Endothelial cell of hepatic sinusoid (primary cell): ENCODE measurements around the gene ADAMTSL4.
"Not testable (repeated sequence)": the region's sequence is repeated elsewhere in the genome, so short reads cannot be mapped to it uniquely, and the experiment has no call there.

Experiments
- in situ Hi-C: cut with HindIII; loops from 2 replicates; pipeline ENCODE4 v1.10.0; 2017; ENCODE audit warnings: low sequenced_read_pairs

The ADAMTSL4 gene

DNA sequence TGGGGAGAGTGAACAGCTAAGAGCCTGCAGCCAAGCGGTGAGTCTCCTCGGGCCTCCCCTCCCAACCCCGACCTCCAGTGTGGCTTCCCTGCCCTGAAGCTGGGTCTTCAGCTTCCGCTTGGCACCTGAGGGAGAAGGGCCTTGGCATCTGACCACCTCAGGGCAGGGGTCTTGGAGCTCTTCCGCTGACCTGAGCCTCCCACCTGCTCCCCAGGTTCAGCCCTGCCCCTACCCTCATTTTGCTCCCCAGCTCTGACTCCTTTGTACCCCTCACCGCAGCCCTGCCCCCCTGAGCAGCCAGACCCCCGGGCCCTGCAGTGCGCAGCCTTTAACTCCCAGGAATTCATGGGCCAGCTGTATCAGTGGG is 4.9 kb downstream of the ADAMTSL4 start:
- in situ Hi-C loops: no loop called here

DNA sequence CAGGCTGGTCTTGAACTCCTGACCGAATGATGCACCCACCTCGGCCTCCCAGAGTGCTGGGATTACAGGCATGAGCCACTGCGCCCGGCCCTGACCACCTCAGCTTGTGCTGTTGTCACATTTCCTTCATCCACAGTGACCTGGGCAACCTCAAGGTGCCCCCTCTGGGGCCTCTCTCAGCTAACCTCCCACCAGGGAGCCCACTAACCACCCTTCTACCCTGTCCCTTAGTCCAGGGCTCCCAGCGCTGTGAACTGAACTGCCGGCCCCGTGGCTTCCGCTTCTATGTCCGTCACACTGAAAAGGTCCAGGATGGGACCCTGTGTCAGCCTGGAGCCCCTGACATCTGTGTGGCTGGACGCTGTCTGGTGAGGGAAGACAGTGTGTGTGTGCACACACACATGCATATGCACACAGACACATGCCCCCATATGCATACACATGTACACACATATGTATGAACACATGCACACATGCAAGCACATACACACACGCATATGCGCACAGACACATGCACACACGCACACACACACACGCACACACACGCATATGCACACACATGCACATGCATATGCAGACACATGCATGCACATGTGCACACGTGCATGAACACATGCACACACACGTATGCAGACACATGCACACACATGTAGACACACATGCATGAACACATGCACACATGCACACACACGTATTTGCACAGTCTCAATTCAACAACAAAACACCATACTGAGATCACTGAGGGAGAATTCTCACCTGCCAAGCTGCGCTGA is 6.2 kb downstream of the ADAMTSL4 start:
- in situ Hi-C loops: no loop called here

DNA sequence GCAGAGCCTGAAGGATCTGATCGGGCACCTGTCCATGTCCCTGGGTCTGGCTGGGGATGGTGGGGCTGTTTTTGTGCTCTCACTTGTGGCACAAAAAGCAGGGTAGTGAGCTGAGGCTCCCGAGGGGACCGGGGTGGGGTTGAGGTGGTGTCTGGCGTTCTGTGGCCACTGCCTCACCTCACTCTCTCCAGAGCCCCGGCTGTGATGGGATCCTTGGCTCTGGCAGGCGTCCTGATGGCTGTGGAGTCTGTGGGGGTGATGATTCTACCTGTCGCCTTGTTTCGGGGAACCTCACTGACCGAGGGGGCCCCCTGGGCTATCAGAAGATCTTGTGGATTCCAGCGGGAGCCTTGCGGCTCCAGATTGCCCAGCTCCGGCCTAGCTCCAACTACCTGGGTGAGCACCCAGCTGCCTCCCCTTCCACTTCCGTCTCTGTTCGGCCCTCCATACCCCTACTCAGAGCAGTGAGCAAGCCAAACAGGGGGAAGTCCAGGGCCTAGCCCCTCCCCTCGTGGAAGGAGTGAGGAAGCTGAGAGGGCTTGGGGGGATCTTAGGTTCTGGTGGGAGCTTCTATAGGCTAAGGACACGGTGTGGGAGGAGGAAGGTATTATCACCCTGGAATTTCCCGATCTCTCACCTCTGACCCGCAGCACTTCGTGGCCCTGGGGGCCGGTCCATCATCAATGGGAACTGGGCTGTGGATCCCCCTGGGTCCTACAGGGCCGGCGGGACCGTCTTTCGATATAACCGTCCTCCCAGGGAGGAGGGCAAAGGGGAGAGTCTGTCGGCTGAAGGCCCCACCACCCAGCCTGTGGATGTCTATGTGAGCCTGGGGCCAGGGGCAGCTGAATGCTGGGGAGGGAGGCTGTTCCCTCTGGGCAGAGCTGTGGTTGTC is 7.0 kb downstream of the ADAMTSL4 start:
- in situ Hi-C loops: no loop called here

DNA sequence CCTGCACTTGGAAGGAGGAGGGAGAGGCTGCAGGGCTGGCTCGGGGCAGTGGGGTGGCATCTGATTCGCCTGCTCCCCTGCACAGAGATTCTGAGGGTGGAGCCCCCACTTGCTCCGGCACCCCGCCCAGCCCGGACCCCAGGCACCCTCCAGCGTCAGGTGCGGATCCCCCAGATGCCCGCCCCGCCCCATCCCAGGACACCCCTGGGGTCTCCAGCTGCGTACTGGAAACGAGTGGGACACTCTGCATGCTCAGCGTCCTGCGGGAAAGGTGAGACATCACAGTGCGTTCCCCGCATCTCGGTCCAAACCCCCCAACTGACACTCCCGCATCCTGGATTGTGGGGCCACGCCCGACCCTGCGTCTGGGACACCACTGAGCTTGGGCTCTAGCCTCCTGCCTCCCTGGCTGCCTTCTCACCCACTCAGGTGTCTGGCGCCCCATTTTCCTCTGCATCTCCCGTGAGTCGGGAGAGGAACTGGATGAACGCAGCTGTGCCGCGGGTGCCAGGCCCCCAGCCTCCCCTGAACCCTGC is 7.9 kb downstream of the ADAMTSL4 start:
- in situ Hi-C loops: no loop called here

DNA sequence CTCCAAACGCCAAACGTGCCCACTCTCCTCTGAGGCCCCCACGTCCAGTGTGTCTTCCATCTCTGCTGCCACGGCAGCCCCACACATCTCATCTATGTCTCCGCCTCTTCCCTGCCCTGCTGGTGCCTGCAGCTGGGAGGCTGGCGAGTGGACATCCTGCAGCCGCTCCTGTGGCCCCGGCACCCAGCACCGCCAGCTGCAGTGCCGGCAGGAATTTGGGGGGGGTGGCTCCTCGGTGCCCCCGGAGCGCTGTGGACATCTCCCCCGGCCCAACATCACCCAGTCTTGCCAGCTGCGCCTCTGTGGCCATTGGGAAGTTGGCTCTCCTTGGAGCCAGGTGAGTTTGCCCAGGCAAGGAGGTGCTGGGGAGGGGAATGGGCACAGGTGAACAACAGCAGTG is 8.6 kb downstream of the ADAMTSL4 start:
- in situ Hi-C loops: no loop called here

DNA sequence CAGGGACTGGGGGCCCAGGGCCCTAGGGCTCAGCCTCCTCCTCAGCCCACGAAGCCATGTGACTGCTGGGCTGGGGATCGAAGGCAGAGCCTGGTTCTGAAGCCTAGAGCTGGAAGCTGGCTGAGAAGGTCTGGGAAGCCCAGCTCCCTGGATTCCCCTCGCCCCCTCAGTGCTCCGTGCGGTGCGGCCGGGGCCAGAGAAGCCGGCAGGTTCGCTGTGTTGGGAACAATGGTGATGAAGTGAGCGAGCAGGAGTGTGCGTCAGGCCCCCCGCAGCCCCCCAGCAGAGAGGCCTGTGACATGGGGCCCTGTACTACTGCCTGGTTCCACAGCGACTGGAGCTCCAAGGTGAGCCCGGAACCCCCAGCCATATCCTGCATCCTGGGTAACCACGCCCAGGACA is 9.1 kb downstream of the ADAMTSL4 start:
- in situ Hi-C loops: no loop called here

DNA sequence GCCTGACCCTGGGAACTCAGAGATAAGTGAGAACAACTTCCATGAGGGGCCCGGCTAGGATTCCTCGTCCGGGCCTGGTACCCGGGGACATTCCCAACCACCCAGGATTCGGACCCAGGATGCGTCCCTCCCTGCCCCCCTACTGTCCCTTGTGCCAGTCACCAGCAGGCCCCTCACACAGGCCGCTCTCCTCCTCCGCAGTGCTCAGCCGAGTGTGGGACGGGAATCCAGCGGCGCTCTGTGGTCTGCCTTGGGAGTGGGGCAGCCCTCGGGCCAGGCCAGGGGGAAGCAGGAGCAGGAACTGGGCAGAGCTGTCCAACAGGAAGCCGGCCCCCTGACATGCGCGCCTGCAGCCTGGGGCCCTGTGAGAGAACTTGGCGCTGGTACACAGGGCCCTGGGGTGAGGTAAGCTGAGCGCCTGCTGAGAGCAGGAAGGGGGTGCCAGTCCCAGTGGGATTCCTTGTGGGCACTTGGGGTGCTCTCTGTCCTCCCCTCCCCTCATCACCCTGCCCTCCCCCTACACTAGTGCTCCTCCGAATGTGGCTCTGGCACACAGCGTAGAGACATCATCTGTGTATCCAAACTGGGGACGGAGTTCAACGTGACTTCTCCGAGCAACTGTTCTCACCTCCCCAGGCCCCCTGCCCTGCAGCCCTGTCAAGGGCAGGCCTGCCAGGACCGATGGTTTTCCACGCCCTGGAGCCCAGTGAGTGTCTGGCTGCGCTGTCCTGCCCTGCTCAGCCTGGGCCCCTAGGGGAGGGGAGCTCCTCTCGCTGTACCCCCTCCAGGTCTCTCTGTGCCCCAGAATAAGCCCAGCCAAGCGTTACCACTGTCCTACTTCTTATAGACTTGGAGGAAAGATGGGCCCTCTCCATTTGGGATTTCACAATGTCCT is 9.8 kb downstream of the ADAMTSL4 start:
- in situ Hi-C loops: no loop called here

DNA sequence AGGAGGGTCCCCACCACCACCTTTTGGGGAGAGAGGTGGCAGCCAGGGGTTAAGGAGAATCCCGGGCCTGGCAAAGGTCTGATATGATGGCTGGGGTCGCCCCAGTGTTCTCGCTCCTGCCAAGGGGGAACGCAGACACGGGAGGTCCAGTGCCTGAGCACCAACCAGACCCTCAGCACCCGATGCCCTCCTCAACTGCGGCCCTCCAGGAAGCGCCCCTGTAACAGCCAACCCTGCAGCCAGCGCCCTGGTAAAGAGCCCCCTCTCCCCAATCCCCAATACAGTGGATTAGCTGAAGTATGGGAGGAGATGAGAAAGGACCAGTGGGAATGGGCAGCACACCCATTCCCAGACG is 10.4 kb downstream of the ADAMTSL4 start:
- in situ Hi-C loops: no loop called here

DNA sequence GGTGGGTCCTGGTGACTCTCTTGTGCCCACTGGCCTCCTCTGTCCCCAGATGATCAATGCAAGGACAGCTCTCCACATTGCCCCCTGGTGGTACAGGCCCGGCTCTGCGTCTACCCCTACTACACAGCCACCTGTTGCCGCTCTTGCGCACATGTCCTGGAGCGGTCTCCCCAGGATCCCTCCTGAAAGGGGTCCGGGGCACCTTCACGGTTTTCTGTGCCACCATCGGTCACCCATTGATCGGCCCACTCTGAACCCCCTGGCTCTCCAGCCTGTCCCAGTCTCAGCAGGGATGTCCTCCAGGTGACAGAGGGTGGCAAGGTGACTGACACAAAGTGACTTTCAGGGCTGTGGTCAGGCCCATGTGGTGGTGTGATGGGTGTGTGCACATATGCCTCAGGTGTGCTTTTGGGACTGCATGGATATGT is 10.8 kb downstream of the ADAMTSL4 start:
- in situ Hi-C loops: no loop called here

DNA sequence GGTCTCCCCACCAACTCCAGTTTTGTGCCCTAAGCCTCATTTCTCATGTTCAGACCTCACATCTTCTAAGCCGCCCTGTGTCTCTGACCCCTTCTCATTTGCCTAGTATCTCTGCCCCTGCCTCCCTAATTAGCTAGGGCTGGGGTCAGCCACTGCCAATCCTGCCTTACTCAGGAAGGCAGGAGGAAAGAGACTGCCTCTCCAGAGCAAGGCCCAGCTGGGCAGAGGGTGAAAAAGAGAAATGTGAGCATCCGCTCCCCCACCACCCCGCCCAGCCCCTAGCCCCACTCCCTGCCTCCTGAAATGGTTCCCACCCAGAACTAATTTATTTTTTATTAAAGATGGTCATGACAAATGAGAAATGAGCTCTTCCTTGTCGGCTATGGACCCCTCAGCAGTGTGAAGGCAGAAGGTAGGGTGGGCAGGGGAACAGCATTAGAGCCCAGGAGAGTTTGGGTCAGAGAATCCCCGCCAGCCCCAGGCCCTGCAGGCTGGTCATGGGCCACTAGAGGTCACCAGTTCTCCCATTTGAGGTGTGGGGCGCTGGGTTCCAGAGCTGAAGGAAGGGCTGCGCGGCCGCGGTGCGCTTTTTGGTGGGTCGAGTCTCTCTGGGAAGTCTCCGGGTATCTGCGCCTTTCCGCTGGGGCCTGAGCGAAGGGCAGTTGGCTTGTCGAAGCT is 11.5 kb downstream of the ADAMTSL4 start:
- in situ Hi-C loops: no loop called here

DNA sequence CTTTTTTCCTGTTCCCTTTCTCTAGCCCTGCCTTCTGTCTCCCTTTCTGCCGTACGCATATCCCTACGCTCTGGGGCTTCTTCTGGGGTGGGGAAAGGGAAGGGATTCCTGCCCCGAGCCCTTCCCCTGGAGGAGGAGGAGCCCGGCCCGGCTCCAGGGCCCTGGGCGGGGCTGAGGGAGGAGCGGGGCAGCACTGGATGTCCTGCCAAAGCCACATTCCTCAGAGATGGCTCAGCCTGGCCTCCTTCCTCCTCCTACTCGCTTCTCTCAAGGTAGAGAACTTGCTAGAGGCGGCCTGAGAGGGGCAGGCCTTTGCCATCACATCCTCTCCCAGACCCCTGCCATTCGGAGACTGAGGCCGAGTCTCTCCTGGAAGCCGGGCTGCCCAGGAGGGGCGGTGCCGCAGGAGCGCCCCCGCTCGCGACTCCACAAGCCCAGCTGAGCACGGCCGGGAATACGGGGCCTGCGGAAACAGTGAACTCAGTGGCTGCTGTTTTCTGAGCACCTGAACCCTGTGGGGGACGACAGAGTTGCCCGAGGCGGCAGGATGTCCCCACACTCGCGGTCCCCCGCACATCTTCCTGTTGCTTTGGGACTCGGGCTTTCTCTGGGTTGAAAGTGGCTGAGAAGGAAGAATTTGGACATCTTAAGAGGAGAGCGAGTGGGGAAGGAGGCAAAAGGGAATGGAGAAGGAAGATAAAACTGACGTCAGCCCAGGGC is 12.2 kb downstream of the ADAMTSL4 start:
- in situ Hi-C loops: no loop called here

DNA sequence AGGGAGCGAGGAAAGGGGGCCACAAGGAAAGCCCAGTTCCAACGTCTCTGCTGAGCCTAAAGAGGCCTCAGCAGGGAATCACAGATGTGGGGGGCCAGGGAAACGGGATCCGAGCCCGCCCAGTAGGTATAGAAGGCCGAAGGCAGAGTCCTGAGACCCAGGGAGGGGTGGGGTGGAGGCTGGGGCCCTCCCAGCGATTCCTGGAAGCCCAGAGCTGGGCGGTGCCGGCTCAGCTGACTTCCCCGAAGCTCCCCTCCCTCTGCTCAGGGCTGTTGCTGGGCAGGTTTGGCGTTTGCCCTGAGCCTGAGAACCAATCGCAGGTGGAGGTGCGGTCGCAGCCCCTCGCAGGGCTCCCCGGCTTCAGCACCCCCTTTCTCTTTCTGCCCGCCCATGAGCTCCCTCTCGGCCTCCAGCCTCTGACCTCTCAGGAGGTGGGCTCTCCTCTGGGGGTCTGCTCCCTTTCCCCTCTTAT is 12.8 kb downstream of the ADAMTSL4 start:
- in situ Hi-C loops: no loop called here

DNA sequence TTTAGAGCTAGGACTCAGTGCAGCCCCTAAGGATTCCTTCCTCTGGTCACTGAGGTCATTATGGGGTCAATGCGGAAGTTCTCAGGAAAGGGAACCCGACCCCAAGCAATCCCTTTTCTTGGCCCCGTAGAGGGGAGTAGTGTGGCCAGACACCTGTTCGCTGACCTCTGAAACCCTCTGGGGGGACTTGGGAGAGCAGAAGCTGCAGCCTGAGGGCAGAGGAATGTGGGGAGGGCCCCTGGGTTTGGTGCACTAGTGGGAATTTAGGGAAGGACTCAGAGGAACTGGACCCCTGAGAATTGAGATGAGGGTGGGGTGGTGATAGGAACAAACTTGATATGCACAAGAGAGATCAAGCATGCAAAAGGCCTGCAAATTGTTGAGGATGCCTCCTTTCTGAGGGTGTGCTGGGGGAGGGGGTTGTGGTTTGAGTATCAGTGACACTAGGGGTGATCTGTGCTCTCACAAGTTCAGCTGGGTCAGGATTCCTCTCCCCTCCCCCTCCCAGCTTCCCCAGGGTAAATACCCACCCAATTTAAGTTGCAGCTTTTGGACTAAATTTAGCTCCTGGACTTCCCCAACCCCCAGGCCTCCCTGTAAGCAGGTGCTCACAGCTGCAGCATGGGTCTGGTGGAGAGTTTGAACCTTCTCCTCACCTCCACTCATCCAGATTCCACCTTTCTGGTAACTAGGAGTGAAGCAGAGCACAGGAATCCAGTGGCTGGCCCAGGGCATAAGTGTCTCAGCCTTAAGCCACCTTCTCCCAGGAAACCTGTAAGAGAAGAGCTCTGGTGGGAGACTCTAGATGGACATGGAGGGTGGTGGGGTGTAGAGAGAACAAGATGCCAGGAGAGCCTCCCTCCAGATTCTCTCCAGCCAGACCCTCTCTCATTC is 13.5 kb downstream of the ADAMTSL4 start:
- in situ Hi-C loops: no loop called here

DNA sequence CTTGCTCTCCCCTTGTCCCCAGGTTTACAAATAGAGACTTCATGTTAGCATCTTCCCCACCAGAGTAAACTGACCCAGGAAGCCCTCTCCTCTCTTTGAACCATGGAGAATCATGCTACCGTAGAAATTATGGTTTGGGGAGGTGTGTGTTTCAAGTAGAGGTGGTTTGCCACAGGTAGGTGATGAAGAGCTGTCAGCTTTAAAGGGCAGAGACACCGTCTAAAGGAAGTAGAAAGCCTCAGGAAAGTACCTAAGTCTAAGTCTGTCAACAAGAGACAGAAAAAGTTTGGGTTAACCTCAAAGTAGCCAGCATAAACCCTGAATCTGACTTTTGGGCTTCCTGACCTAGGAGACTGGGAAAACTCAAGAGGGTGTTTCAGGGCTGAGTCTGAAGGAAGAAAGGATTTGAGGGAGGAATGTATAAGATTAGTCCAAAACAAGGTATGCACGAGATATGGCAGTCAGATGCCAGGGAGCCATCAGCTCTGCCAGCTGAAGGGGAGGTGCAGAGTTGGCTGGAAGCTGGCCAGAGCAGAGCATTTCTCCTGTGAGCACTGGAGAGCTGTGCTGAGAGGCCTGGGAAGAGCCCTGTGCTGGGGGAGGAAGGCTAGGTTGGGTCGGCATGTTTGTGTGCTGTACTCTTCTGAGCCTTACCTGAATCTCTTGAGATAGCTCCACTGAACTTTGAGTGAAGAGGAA is 14.3 kb downstream of the ADAMTSL4 start:
- in situ Hi-C loops: no loop called here

DNA sequence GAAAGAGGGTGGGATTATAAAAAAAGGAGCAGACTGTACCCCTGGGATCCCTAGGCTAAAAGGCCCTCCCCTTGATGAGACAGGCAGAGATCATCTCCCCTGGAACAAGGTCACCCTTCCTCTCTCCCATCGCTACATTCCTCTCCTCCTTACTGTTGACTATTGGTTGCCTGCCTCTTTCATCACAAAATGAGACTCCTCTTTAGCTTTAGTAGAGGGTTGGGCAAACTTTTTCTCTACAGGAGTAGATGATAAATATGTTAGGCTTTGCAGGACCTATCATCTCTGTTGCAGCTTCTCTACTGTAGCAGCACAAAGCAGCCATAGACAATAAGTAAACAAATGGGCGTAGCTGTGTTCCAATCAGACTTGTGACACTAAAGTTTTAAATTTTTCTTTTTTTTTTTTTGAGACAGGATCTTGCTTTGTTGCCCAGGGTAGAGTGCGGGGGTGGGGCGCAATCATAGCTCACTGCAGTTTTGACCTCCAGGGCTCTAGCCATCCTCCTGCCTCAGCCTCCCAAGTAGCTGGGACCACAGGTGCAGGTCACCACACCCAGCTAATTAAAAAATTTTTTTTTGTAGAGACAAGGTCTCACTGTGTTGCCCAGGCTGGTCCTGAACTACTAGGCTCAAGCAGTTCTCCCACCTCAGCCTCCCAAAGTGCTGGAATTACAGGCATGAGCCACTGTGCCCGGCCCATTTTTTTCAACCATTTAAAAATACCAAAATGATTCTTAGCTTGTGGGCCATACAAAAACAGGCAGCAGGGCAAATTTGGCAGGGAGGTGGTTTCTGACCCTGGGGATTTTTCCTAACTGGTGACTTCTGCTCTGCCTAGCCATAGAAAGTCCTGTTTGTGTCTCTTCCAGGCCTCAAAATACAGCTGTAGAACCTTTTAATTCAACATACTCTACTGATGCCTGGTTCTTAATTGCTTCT is 15.1 kb downstream of the ADAMTSL4 start:
- in situ Hi-C loops: no loop called here

DNA sequence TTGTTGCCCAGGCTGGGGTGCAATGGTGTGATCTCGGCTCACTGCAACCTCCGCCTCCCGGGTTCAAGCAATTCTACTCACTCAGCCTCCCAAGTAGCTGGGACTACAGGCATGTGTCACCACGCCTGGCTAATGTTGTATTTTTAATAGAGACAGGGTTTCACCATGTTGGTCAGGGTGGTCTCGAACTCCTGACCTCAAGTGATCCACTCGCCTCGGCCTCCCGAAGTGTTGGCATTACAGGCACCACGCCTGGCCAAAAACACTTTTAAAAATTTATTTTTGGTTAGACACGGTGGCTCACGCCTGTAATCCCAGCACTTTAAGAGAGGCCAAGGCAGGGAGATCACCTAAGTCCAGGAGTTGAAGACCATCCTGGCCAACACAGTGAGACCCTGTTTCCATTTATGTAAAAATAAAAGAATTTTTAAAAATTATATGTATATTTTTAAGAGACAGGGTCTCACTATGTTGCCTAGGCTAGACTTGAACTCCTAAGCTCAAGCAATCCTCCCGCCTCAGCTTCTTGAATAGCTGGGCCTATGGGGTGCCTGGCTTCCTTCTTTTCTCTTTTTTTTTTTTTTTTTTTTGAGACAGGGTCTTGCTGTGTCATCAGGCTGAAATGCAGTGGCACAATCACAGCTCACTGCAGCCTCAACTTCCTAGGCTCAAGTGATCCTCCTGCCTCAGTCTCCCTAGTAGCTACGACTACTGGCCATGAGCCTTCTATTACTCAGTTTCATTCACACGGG is 16.2 kb downstream of the ADAMTSL4 start:
- in situ Hi-C loops: not testable (repeated sequence)
